Measurements from ENCODE around the gene TMEM150C. TPM values are rescaled to one million over a fixed set of nuclear protein-coding genes. Genes with fewer than 3 reads are reported as not detected.

TMEM150C gene
- polyA plus RNA-seq, 1 donor (not counting 4 experiments of a cell fraction or from before 2014, with no cell fraction given): 0.07 TPM

DNA sequence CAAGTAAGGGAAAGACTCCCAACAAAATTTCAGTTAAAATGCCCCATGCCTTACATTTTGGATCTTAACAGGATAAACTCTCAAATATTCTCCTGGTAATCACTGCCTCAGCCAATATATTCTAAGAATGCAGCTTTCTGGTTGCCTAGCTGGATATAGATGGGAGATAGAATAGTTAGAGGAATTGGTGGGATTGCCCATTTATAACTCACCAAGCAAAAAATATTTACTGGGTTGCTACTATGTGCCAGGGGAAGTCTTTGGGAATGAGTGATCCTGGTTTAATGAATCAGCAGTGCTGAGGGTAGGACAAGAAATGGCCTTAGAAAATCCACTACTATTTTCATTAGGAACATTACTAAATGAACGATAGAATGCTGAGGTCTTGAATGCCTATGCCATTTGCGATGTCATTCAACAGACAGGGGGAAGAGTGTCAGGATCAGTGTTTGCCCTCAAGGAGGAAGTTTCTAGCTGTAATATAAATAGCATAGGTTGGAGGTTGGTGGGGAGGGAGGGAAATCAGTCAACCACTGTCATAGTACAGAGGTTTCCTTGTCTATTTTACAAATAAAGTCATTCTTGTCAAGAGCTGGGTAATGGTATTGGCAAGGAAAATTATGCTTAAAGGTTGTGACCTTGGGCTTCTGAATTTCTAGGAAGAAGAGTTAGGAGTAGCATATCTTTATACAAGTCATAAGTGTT is 67.9 kb downstream of the TMEM150C start:
- no peaks in the 10 kb centered on the region for H3K9me1 ChIP-seq (ENCODE audit: control insufficient read depth, extremely low read depth, insufficient read depth, low read length)
- DNase-seq (ENCODE audit: low read depth, low spot score) (no peak), FAIRE-seq (no peak)
- H3K9me3 ChIP-seq (ENCODE audit: control insufficient read depth, low read depth, low read length): no peaks in the 10 kb centered on the region
- dilution Hi-C loops (cut with MboI; ENCODE audit: extremely low pct_ligation_motif_present, low sequenced_read_pairs): no loop called here
- TF ChIP-seq, protein P1, sequence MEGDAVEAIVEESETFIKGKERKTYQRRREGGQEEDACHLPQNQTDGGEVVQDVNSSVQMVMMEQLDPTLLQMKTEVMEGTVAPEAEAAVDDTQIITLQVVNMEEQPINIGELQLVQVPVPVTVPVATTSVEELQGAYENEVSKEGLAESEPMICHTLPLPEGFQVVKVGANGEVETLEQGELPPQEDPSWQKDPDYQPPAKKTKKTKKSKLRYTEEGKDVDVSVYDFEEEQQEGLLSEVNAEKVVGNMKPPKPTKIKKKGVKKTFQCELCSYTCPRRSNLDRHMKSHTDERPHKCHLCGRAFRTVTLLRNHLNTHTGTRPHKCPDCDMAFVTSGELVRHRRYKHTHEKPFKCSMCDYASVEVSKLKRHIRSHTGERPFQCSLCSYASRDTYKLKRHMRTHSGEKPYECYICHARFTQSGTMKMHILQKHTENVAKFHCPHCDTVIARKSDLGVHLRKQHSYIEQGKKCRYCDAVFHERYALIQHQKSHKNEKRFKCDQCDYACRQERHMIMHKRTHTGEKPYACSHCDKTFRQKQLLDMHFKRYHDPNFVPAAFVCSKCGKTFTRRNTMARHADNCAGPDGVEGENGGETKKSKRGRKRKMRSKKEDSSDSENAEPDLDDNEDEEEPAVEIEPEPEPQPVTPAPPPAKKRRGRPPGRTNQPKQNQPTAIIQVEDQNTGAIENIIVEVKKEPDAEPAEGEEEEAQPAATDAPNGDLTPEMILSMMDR (optimal IDR thresholded peaks at IDR 0.05 in 1 of 3, IDR thresholded peaks at IDR 0.05 in 1 of 3, conservative IDR thresholded peaks at IDR 0.05 in 1 of 3; ENCODE audit: extremely low read depth in 1 of 3, insufficient read depth in 2 of 3, low read length in 3 of 3): no peak
- no peak for TF ChIP-seq EZH2 (IDR thresholded peaks at IDR 0.05; ENCODE audit: low read length)
- no peaks in the 10 kb centered on the region for H4K20me1 ChIP-seq (ENCODE audit: control insufficient read depth, extremely low read depth, insufficient read depth, low read length)
- H3K27me3 ChIP-seq (ENCODE audit: control insufficient read depth, extremely low read depth, insufficient read depth, low read length): no peaks in the 10 kb centered on the region
- no peak overlapping the region for H3K27ac ChIP-seq (ENCODE audit: control insufficient read depth, insufficient read depth, low read length)
- no peak overlapping the region for H3K4me3 ChIP-seq (ENCODE audit: control insufficient read depth in 2 of 3, extremely low read depth in 1 of 3, insufficient read depth in 2 of 3, low read depth in 1 of 3, low read length in 3 of 3)
- H3K4me1 ChIP-seq (ENCODE audit: control insufficient read depth, extremely low read depth, insufficient read depth, low read length): no peaks in the 10 kb centered on the region
- no peaks in the 10 kb centered on the region for H3K36me3 ChIP-seq (ENCODE audit: control insufficient read depth in 2 of 2, extremely low read depth in 1 of 2, insufficient read depth in 2 of 2, low read length in 2 of 2)
- no peak overlapping the region for H3K9ac ChIP-seq (ENCODE audit: control insufficient read depth, extremely low read depth, insufficient read depth, low read length)
- no peak overlapping the region for H3K4me2 ChIP-seq (ENCODE audit: control insufficient read depth, extremely low read depth, insufficient read depth, low read depth, low read length)
- H2AFZ ChIP-seq (ENCODE audit: control insufficient read depth, low read length): no peak overlapping the region
- H3K79me2 ChIP-seq (ENCODE audit: control insufficient read depth, insufficient read depth, low read length): no peaks in the 10 kb centered on the region

DNA sequence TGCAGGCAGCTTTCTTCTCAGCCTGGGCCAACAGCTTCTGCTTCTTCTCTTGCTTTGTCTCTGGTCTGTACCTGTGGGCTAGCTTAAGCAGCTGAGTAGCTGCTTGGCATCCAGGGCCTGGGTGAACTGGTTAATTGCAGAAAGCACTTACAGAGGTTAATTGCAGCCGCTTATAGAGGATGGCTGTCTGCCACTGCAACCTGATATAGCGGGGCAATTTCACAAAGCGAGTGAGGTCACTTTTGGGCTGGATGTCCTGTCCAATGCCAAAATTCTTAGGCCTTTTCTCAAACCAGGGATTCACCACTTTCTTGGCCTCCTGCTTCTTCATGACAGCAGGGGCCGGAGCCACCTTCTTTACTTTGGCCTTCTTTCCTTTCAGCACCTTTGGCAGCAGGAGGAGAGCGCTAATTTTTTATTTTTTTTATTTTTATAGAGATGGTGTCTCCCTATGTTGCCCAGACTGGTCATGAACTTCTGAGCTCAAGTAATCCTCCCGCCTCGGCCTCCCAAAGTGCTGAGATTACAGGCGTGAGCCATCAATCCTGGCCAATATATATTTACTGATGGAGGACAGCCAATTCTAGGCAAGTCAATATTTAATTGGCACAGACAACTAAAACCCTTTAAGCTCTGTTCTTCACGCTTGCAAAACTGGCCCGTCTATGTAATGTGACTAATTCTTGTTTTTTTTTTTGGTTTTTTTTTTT is 70.4 kb downstream of the TMEM150C start:
- no peak for FAIRE-seq
- DNase-seq (ENCODE audit: low read depth, low spot score): no peak
- Histone ChIP-seq H3K9me3 (ENCODE audit: control insufficient read depth, low read depth, low read length) (no peaks in the 10 kb centered on the region), H3K27ac (ENCODE audit: control insufficient read depth, insufficient read depth, low read length) (no peak overlapping the region), H3K4me2 (ENCODE audit: control insufficient read depth, extremely low read depth, insufficient read depth, low read depth, low read length) (no peak overlapping the region), H2AFZ (ENCODE audit: control insufficient read depth, low read length) (no peak overlapping the region), H3K79me2 (ENCODE audit: control insufficient read depth, insufficient read depth, low read length) (no peaks in the 10 kb centered on the region), H3K36me3 (ENCODE audit: control insufficient read depth in 2 of 2, extremely low read depth in 1 of 2, insufficient read depth in 2 of 2, low read length in 2 of 2) (no peaks in the 10 kb centered on the region), H3K9me1 (ENCODE audit: control insufficient read depth, extremely low read depth, insufficient read depth, low read length) (no peaks in the 10 kb centered on the region), H3K4me1 (ENCODE audit: control insufficient read depth, extremely low read depth, insufficient read depth, low read length) (peaks cover 4% of the 10 kb centered on the region), H3K27me3 (ENCODE audit: control insufficient read depth, extremely low read depth, insufficient read depth, low read length) (no peaks in the 10 kb centered on the region), H3K4me3 (ENCODE audit: control insufficient read depth in 2 of 3, extremely low read depth in 1 of 3, insufficient read depth in 2 of 3, low read depth in 1 of 3, low read length in 3 of 3) (no peak overlapping the region), H4K20me1 (ENCODE audit: control insufficient read depth, extremely low read depth, insufficient read depth, low read length) (no peaks in the 10 kb centered on the region), H3K9ac (ENCODE audit: control insufficient read depth, extremely low read depth, insufficient read depth, low read length) (no peak overlapping the region)
- dilution Hi-C loops (cut with MboI; ENCODE audit: extremely low pct_ligation_motif_present, low sequenced_read_pairs): no loop called here
- TF ChIP-seq EZH2 (IDR thresholded peaks at IDR 0.05; ENCODE audit: low read length): no peak
- TF ChIP-seq, protein P1 (optimal IDR thresholded peaks at IDR 0.05 in 1 of 3, IDR thresholded peaks at IDR 0.05 in 1 of 3, conservative IDR thresholded peaks at IDR 0.05 in 1 of 3; ENCODE audit: extremely low read depth in 1 of 3, insufficient read depth in 2 of 3, low read length in 3 of 3): no peak
